ENCODE data around the gene SP6. TPM values are rescaled to one million over a fixed set of nuclear protein-coding genes. Genes with fewer than 3 reads are reported as not detected.

The SP6 gene
- total and polyA plus RNA-seq, 7 experiments from 2014 or later = 0.05 to 0.29 (median 0.19) TPM; not detected in 3

- Histone ChIP-seq H3K4me3 (ENCODE audit: low read length) (no peak overlapping the region), H3K36me3 (ENCODE audit: control insufficient read depth in 2 of 3, insufficient read depth in 3 of 3, low read length in 3 of 3) (peaks cover 16 to 92% (median 19%) of the 10 kb centered on the region in 3 experiments), H3K27me3 (ENCODE audit: control insufficient read depth in 2 of 2, insufficient read depth in 2 of 2, low read length in 2 of 2) (no peaks in the 10 kb centered on the region), H3K9me3 (ENCODE audit: control insufficient read depth in 2 of 3, low read length in 3 of 3) (no peaks in the 10 kb centered on the region), H3K4me1 (ENCODE audit: control insufficient read depth in 2 of 2, insufficient read depth in 2 of 2, low read length in 2 of 2) (peaks cover 0 to 4% of the 10 kb centered on the region in 2 donors), H3K27ac (ENCODE audit: low read depth, low read length) (no peak overlapping the region)
- POLR2A ChIA-PET = no interaction called here
- Mint-ChIP-seq H3K4me1 (peaks cover under 1 to 13% (median 7%) of the 10 kb centered on the region in 7 donors), H3K27me3 (no peaks in the 10 kb centered on the region), H3K36me3 (peaks cover 13 to 43% (median 25%) of the 10 kb centered on the region in 5 donors), H3K4me3 (no peak overlapping the region), H3K9me3 (no peaks in the 10 kb centered on the region), H3K27ac (peak overlapping the region in 1 of 9 donors; percentile 55)
- CTCF ChIA-PET = no interaction called here
- ATAC-seq = no peak
- no peak for DNase-seq
- intact Hi-C loops (cut with micrococcal nuclease) = no loop called here
Measured at GRCh38 chr17:47815106-47815918, 35.7 kb downstream of the SP6 start.

- H3K4me1 ChIP-seq (ENCODE audit: control insufficient read depth in 2 of 2, insufficient read depth in 2 of 2, low read length in 2 of 2) = peaks cover 0 to 5% of the 10 kb centered on the region in 2 donors
- ChIA-PET CTCF (no interaction called here), POLR2A (no interaction called here)
- H3K36me3 ChIP-seq (ENCODE audit: control insufficient read depth in 2 of 3, insufficient read depth in 3 of 3, low read length in 3 of 3) = peaks cover 12 to 99% (median 23%) of the 10 kb centered on the region in 3 experiments
- Mint-ChIP-seq H3K36me3 (peaks cover 13 to 49% (median 26%) of the 10 kb centered on the region in 5 donors), H3K27me3 (no peaks in the 10 kb centered on the region), H3K9me3 (no peaks in the 10 kb centered on the region), H3K4me1 (peaks cover 0 to 13% (median 3%) of the 10 kb centered on the region in 7 donors), H3K27ac (peak overlapping the region in 1 of 9 donors; percentile 17), H3K4me3 (no peak overlapping the region)
- intact Hi-C loops (cut with micrococcal nuclease) = no loop called here
- no peaks in the 10 kb centered on the region for H3K27me3 ChIP-seq (ENCODE audit: control insufficient read depth in 2 of 2, insufficient read depth in 2 of 2, low read length in 2 of 2)
- ATAC-seq (no peak), DNase-seq (no peak)
- no peak overlapping the region for H3K4me3 ChIP-seq (ENCODE audit: low read length)
- H3K27ac ChIP-seq (ENCODE audit: low read depth, low read length) = no peak overlapping the region
- no peaks in the 10 kb centered on the region for H3K9me3 ChIP-seq (ENCODE audit: control insufficient read depth in 2 of 3, low read length in 3 of 3)
Measured at GRCh38 chr17:47813512-47814031, 37.4 kb downstream of the SP6 start.

- ATAC-seq (no peak), DNase-seq (no peak)
- intact Hi-C loops (cut with micrococcal nuclease) = no loop called here
- Histone ChIP-seq H3K36me3 (ENCODE audit: control insufficient read depth in 2 of 3, insufficient read depth in 3 of 3, low read length in 3 of 3) (peaks cover 9 to 99% (median 19%) of the 10 kb centered on the region in 3 experiments), H3K27ac (ENCODE audit: low read depth, low read length) (no peak overlapping the region), H3K9me3 (ENCODE audit: control insufficient read depth in 2 of 3, low read length in 3 of 3) (no peaks in the 10 kb centered on the region), H3K27me3 (ENCODE audit: control insufficient read depth in 2 of 2, insufficient read depth in 2 of 2, low read length in 2 of 2) (no peaks in the 10 kb centered on the region), H3K4me1 (ENCODE audit: control insufficient read depth in 2 of 2, insufficient read depth in 2 of 2, low read length in 2 of 2) (peaks cover 0 to 5% of the 10 kb centered on the region in 2 donors), H3K4me3 (ENCODE audit: low read length) (no peak overlapping the region)
- Mint-ChIP-seq H3K4me1 (peaks cover 0 to 13% (median 3%) of the 10 kb centered on the region in 7 donors), H3K27me3 (no peaks in the 10 kb centered on the region), H3K27ac (peak overlapping the region in 2 of 9 donors; percentile 17 to 26), H3K9me3 (no peaks in the 10 kb centered on the region), H3K4me3 (no peak overlapping the region), H3K36me3 (peaks cover 13 to 49% (median 26%) of the 10 kb centered on the region in 5 donors)
- ChIA-PET POLR2A (no interaction called here), CTCF (no interaction called here)
Measured at GRCh38 chr17:47813077-47813476, 37.9 kb downstream of the SP6 start.

- ATAC-seq (no peak), DNase-seq (no peak)
- Histone ChIP-seq H3K27ac (ENCODE audit: low read depth, low read length) (no peak overlapping the region), H3K27me3 (ENCODE audit: control insufficient read depth in 2 of 2, insufficient read depth in 2 of 2, low read length in 2 of 2) (no peaks in the 10 kb centered on the region), H3K4me1 (ENCODE audit: control insufficient read depth in 2 of 2, insufficient read depth in 2 of 2, low read length in 2 of 2) (peaks cover 0 to 5% of the 10 kb centered on the region in 2 donors), H3K9me3 (ENCODE audit: control insufficient read depth in 2 of 3, low read length in 3 of 3) (no peaks in the 10 kb centered on the region), H3K36me3 (ENCODE audit: control insufficient read depth in 2 of 3, insufficient read depth in 3 of 3, low read length in 3 of 3) (peaks cover 9 to 99% (median 13%) of the 10 kb centered on the region in 3 experiments), H3K4me3 (ENCODE audit: low read length) (no peak overlapping the region)
- Mint-ChIP-seq H3K27ac (peak overlapping the region in 3 of 9 donors; percentile 26 to 83 (median 33)), H3K9me3 (no peaks in the 10 kb centered on the region), H3K36me3 (peaks cover 8 to 49% (median 25%) of the 10 kb centered on the region in 5 donors), H3K27me3 (no peaks in the 10 kb centered on the region), H3K4me1 (peaks cover 0 to 13% (median 3%) of the 10 kb centered on the region in 7 donors), H3K4me3 (no peak overlapping the region)
- POLR2A ChIA-PET = no interaction called here
- intact Hi-C loops (cut with micrococcal nuclease) = no loop called here
- CTCF ChIA-PET = no interaction called here
Measured at GRCh38 chr17:47812146-47812920, 38.6 kb downstream of the SP6 start.

GRCh38 chr17:47811709-47812108 is 39.3 kb downstream of the SP6 start:
- intact Hi-C loops (cut with micrococcal nuclease) = no loop called here
- H3K36me3 ChIP-seq (ENCODE audit: control insufficient read depth in 2 of 3, insufficient read depth in 3 of 3, low read length in 3 of 3) = peaks cover 9 to 100% (median 10%) of the 10 kb centered on the region in 3 experiments

GRCh38 chr17:47810901-47811635 is 39.9 kb downstream of the SP6 start:
- Mint-ChIP-seq H3K27me3 (no peaks in the 10 kb centered on the region), H3K9me3 (no peaks in the 10 kb centered on the region), H3K27ac (peak overlapping the region in 3 of 9 donors; percentile 4 to 83 (median 18)), H3K36me3 (peaks cover 8 to 50% (median 24%) of the 10 kb centered on the region in 5 donors), H3K4me1 (peaks cover 0 to 13% (median 3%) of the 10 kb centered on the region in 7 donors), H3K4me3 (no peak overlapping the region)
- Histone ChIP-seq H3K9me3 (ENCODE audit: control insufficient read depth in 2 of 3, low read length in 3 of 3) (no peaks in the 10 kb centered on the region), H3K36me3 (ENCODE audit: control insufficient read depth in 2 of 3, insufficient read depth in 3 of 3, low read length in 3 of 3) (peaks cover 4 to 96% (median 9%) of the 10 kb centered on the region in 3 experiments), H3K4me3 (ENCODE audit: low read length) (no peak overlapping the region), H3K4me1 (ENCODE audit: control insufficient read depth in 2 of 2, insufficient read depth in 2 of 2, low read length in 2 of 2) (peaks cover 0 to 5% of the 10 kb centered on the region in 2 donors), H3K27me3 (ENCODE audit: control insufficient read depth in 2 of 2, insufficient read depth in 2 of 2, low read length in 2 of 2) (no peaks in the 10 kb centered on the region), H3K27ac (ENCODE audit: low read depth, low read length) (no peak overlapping the region)
- intact Hi-C loops (cut with micrococcal nuclease) = no loop called here
- no peak for DNase-seq
- no peak for ATAC-seq
- POLR2A ChIA-PET = interaction anchor here (0.6 kb wide), 1 partner anchor 101 kb away, joined by 3 read pairs; no protein-coding TSS in a partner anchor
- CTCF ChIA-PET = no interaction called here

More at GRCh38 chr17:47811709-47812108, 39.3 kb downstream of the SP6 start:
- ChIA-PET POLR2A (no interaction called here), CTCF (no interaction called here)
- DNase-seq (no peak), ATAC-seq (no peak)
- Mint-ChIP-seq H3K9me3 (no peaks in the 10 kb centered on the region), H3K4me3 (no peak overlapping the region), H3K27ac (peak overlapping the region in 2 of 9 donors; percentile 26 to 83), H3K4me1 (peaks cover 0 to 13% (median 3%) of the 10 kb centered on the region in 7 donors), H3K27me3 (no peaks in the 10 kb centered on the region), H3K36me3 (peaks cover 8 to 50% (median 24%) of the 10 kb centered on the region in 5 donors)
- no peak overlapping the region for H3K27ac ChIP-seq (ENCODE audit: low read depth, low read length)
- no peak overlapping the region for H3K4me3 ChIP-seq (ENCODE audit: low read length)
- H3K27me3 ChIP-seq (ENCODE audit: control insufficient read depth in 2 of 2, insufficient read depth in 2 of 2, low read length in 2 of 2) = no peaks in the 10 kb centered on the region
- peaks cover 0 to 5% of the 10 kb centered on the region in 2 donors for H3K4me1 ChIP-seq (ENCODE audit: control insufficient read depth in 2 of 2, insufficient read depth in 2 of 2, low read length in 2 of 2)
- no peaks in the 10 kb centered on the region for H3K9me3 ChIP-seq (ENCODE audit: control insufficient read depth in 2 of 3, low read length in 3 of 3)
